K562 (cell line): ENCODE results near the gene ZNF143. TPM values are rescaled to one million over a fixed set of nuclear protein-coding genes. Genes with fewer than 3 reads are reported as not detected.

ENCODE experiments used
- ATF3 ChIP-seq, 2 experiments: fragments of 450-650 bp in 1 of 2; sonication (generic) in 1 of 2; formaldehyde crosslinking in 1 of 2; IDR thresholded peaks in 1 of 2; conservative IDR thresholded peaks in 1 of 2; 2 replicates each; pipeline versions ENCODE4 v1.6.1 to v1.8.1; 2016 to 2023; ENCODE audit warnings: mild to moderate bottlenecking in 2 of 2, moderate library complexity in 2 of 2, inconsistent platforms in 1 of 2, missing genetic modification reagents in 1 of 2
- BRD4 ChIP-seq: fragments of 200-600 bp; sonication (generic); IDR thresholded peaks from 2 replicates; pipeline ENCODE4 v1.6.1; 2017; ENCODE audit warnings: inconsistent platforms
- CBX3 ChIP-seq, 2 experiments: IDR thresholded peaks; 1 replicate in 1 of 2; 2 replicates in 1 of 2; pipeline ENCODE4 v1.6.1; 2012; ENCODE audit warnings: inconsistent platforms in 2 of 2, low read length in 2 of 2, borderline replicate concordance in 1 of 2, control low read depth in 1 of 2
- E2F8 ChIP-seq: fragments of 450-650 bp; IDR thresholded peaks from 2 replicates; pipeline ENCODE4 v1.7.1; 2018; ENCODE audit warnings: mild to moderate bottlenecking, low read depth; ENCODE audit not compliant: partially characterized antibody
- EHMT2 ChIP-seq: fragments of 450-650 bp; IDR thresholded peaks from 2 replicates; pipeline ENCODE4 v1.6.1; 2018; ENCODE audit warnings: antibody characterized with exemption
- HDAC2 ChIP-seq: fragments of 450-650 bp; IDR thresholded peaks from 2 replicates; pipeline ENCODE4 v1.6.1; 2016; ENCODE audit warnings: mild to moderate bottlenecking
- HINFP ChIP-seq: fragments of 450-650 bp; conservative IDR thresholded peaks from 2 replicates; pipeline ENCODE4 v1.6.1; 2016; ENCODE audit warnings: missing genetic modification characterization, low read depth, mild to moderate bottlenecking, control low read depth, missing compliant biosample characterization
- HMBOX1 ChIP-seq: sonication (generic); IDR thresholded peaks from 2 replicates; pipeline ENCODE4 v1.6.1; 2016
- JUND ChIP-seq, 2 experiments: IDR thresholded peaks; 2 replicates in 1 of 2; 3 replicates in 1 of 2; pipeline ENCODE4 v1.6.1; 2011; ENCODE audit warnings: borderline replicate concordance in 2 of 2, low read depth in 2 of 2, low read length in 2 of 2, improper control_type of control experiment in 1 of 2, missing biosample characterization in 1 of 2, missing genetic modification characterization in 1 of 2, missing genetic modification reagents in 1 of 2
- KAT7 ChIP-seq: sonication (generic); formaldehyde crosslinking; IDR thresholded peaks from 2 replicates; pipeline ENCODE4 v1.8.0; 2022; ENCODE audit warnings: missing genetic modification reagents, mild to moderate bottlenecking, borderline replicate concordance
- LCOR ChIP-seq: sonication (generic); formaldehyde crosslinking; IDR thresholded peaks from 2 replicates; pipeline ENCODE4 v1.8.0; 2022; ENCODE audit warnings: mild to moderate bottlenecking, missing genetic modification reagents
- SMC3 ChIP-seq: conservative IDR thresholded peaks from 2 replicates; pipeline ENCODE4 v1.6.1; 2011; ENCODE audit warnings: low read depth, low read length, improper control_type of control experiment; ENCODE audit not compliant: insufficient read depth
- STAG1 ChIP-seq: sonication (generic); formaldehyde crosslinking; IDR thresholded peaks from 2 replicates; pipeline ENCODE4 v1.5.0; 2020; ENCODE audit warnings: missing genetic modification reagents, borderline replicate concordance
- ZBTB2 ChIP-seq: fragments of 450-650 bp; IDR thresholded peaks from 2 replicates; pipeline ENCODE4 v1.6.1; 2016; ENCODE audit warnings: antibody characterized with exemption
- ZFP91 ChIP-seq: sonication (generic); formaldehyde crosslinking; IDR thresholded peaks from 2 replicates; pipeline ENCODE4 v1.8.0; 2022; ENCODE audit warnings: mild to moderate bottlenecking, missing genetic modification reagents
- ZNF707 ChIP-seq: fragments of 250-450 bp; sonication (Bioruptor Pico); conservative IDR thresholded peaks from 2 replicates; pipeline ENCODE4 v1.8.0; 2022; ENCODE audit warnings: inconsistent platforms, mild to moderate bottlenecking, moderate library complexity
- polyA plus RNA-seq, 8 experiments: library from polyadenylated mRNA; depleted of rRNA in 4 of 8; stranded (reverse) in 5 of 8; unstranded in 3 of 8; fragments of >200 nt; fragmentation: Nextera tagmentation in 2 of 8; fragmentation: Illumina TruSeq in 1 of 8; extraction: Ambion mirVana in 2 of 8; extraction: Trizol in 1 of 8; gene quantifications; 2 replicates each; pipeline versions ENCODE4 v1.2.1 to v1.2.3, GENCODE V29; 2011 to 2014; ENCODE audit warnings: inconsistent platforms in 1 of 8, missing spikeins in 1 of 8
- total RNA-seq, 7 experiments: library from RNA; depleted of rRNA in 6 of 7; stranded (reverse); fragments of >200 nt in 6 of 7; fragmentation: Illumina TruSeq in 2 of 7; extraction: Trizol in 2 of 7; gene quantifications; 2 replicates each; pipeline versions ENCODE4 v1.2.1 to v1.2.3, GENCODE V29; 2011 to 2021; ENCODE audit warnings: low replicate concordance in 1 of 7

Gene ZNF143
- total and polyA plus RNA-seq, 9 of the 15 experiments (the other 6 are each of a cell fraction or from before 2014, with no cell fraction given), result 18.4 to 58.5 (median 27.1) TPM

GRCh38 chr11:9506489-9507276 is 45.9 kb downstream of the ZNF143 start (continued):
- TF ChIP-seq BRD4, result no peak
- no peak for TF ChIP-seq HDAC2
- peak; percentile 75 for TF ChIP-seq LCOR
- TF ChIP-seq CBX3 (IDR thresholded peaks at IDR 0.05; ENCODE audit: borderline replicate concordance in 1 of 2, low read length in 2 of 2), result peak in 1 of 2 experiments; percentile 58; a peak in 1 of 3 replicates
- no peak for TF ChIP-seq ZNF707
- no peak for TF ChIP-seq JUND (IDR thresholded peaks at IDR 0.05; ENCODE audit: borderline replicate concordance, low read depth, low read length)
- TF ChIP-seq JUND (tag; IDR thresholded peaks at IDR 0.05; ENCODE audit: borderline replicate concordance, low read depth, low read length), result peak; percentile 28; the same call in 2 of the 3 replicates
- TF ChIP-seq KAT7 (CRISPR knock-in tag), result no peak
- TF ChIP-seq ZFP91, result no peak
- TF ChIP-seq E2F8, result peak; percentile 17
- TF ChIP-seq ATF3 (IDR thresholded peaks at IDR 0.05), result no peak
- 0 out of 2 replicates have a peak, but pooled peaks have one; percentile 41 for TF ChIP-seq ATF3 (CRISPR knock-in tag; conservative IDR thresholded peaks at IDR 0.05)
- TF ChIP-seq STAG1 (CRISPR knock-in tag), result peak; percentile 84; the same call in 1 of the 2 replicates
- peak; percentile 81 for TF ChIP-seq SMC3
- TF ChIP-seq ZBTB2, result no peak
- TF ChIP-seq HMBOX1, result peak; percentile 77
- TF ChIP-seq HINFP, result no peak
- no peak for TF ChIP-seq EHMT2
